Stimulated activated CD4-positive, alpha-beta T cell treated with anti-CD3 and anti-CD28 coated beads, TNF-alpha, amount 100 ng/mL, for 48 hours (primary cell): ENCODE data around the gene DHDH.
"Not testable (repeated sequence)": the region's sequence is repeated elsewhere in the genome, so short reads cannot be mapped to it uniquely, and the experiment has no call there.

Source experiments
- DNase-seq, 3 donors: peaks; one replicate each; pipeline ENCODE4 v3.0.0-alpha.2; 2020; ENCODE audit warnings: low read depth in 3 of 3

Gene DHDH

GRCh38 chr19:48915757-48916156, 17.7 kb upstream of the DHDH start:
- DNase-seq, result no peak

GRCh38 chr19:48918071-48918470, 15.4 kb upstream of the DHDH start:
- DNase-seq, result no peak

DNA sequence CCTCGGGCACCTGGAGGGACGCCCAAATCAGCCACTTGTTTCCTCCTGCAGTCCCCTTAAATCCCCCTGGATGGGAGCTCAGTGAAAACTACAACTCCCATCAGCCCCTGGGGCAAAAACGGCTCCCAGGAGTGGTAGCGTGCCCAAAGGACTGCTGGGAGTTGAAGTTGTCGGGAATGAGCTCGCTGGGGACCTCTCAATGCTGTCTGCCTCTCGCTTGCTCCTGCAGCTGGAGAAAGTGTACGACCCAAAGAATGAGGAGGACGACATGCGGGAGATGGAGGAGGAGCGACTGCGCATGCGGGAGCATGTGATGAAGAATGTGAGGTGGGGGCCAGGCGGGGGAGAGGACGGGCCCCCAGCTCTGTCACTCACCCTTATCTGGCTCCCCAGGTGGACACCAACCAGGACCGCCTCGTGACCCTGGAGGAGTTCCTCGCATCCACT, 14.7 kb upstream of the DHDH start:
- DNase-seq, result no peak

DNA sequence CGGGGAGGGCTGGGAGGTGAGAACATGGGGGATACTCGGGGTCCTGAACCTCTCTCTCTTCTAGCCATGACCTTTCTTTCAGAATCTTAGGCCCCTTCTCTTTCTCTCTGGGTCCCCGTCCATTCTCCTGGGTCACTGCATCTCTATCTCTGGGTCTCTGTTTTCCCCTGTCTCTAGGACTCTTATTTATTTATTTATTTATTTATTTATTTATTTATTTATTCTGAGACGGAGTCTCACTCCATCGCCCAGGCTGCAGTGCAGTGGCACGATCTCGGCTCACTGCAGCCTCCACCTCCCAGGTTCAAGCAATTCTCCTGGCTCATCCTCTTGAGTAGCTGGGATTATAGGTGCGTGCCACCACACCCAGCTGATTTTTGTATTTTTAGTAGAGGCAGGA, 14.2 kb upstream of the DHDH start:
- DNase-seq, result not testable (repeated sequence)

GRCh38 chr19:48920949-48921348, 12.6 kb upstream of the DHDH start:
- no peak for DNase-seq

- no peak for DNase-seq
These were observed 11.6 kb upstream of the DHDH start for GRCh38 chr19:48921721-48922500.

DNA sequence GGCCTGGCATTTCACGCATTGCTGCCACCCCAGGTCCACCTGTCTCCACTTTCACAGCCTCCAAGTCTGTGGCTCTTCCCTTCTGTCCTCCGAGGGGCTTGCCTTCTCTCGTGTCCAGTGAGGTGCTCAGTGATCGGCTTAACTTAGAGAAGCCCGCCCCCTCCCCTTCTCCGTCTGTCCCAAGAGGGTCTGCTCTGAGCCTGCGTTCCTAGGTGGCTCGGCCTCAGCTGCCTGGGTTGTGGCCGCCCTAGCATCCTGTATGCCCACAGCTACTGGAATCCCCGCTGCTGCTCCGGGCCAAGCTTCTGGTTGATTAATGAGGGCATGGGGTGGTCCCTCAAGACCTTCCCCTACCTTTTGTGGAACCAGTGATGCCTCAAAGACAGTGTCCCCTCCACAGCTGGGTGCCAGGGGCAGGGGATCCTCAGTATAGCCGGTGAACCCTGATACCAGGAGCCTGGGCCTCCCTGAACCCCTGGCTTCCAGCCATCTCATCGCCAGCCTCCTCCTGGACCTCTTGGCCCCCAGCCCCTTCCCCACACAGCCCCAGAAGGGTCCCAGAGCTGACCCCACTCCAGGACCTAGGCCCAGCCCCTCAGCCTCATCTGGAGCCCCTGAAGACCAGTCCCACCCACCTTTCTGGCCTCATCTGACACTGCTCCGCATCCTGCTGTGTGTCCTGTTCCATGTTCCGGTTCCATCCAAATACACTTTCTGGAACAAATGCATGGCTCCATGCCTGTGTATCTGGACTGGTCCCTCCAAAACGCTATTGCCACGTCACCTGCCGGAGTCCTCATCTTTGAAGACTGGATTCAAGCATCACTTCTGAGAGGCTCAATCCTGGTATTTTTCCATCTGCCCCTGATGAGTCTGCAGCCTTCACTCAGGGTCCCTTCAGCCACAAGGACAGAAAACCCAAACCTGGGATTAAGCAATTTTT, 10.7 kb upstream of the DHDH start:
- no peak for DNase-seq

DNA sequence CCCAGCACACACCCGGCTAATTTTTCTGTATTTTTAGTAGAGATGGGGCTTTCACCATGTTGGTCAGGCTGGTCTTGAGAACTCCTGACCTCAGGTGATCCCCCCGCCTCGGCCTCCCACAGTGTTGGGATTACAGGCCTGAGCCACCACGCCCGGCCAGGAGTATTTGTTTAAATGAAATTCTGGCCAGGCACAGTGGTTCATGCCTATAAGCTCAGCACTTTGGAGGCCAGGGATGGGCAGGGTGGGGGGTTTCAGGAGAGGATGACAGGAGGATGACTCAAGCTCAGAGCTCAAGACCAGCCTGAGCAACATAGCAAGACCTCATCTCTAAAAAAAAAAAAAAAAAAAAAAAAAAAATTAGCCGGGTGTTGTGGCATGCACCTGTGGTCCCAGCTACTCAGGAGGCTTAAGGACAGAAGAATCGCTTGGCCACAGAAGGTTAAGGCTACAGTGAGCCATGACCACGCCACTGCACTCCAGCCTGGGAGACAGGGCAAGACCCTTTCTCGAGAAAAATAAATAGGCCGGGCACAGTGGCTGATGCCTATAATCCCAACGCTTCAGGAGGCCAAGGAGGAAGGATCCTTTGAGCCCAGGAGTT, 8.2 kb upstream of the DHDH start:
- no peak for DNase-seq

DNA sequence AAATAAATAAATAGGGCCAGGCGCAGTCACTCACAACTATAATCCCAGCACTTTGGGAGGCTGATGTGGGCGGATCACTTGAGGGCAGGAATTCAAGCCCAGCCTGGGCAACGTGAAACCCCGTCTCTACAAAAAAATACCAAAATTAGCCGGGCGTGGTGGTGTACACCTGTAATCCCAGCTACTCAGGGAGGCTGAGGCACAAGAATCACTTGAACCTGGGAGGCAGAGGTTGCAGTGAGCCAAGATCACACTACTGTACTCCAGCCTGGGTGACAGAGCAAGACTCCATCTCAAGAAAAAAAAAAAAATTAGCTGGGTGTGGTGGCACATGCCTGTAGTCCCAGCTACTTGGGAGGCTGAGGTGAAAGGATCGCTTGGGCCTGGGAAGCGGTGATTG, 7.6 kb upstream of the DHDH start:
- DNase-seq, result not testable (repeated sequence)

- peak in 1 of 3 donors; percentile 15 for DNase-seq
These were observed 6.6 kb upstream of the DHDH start for GRCh38 chr19:48926909-48927308.

DNA sequence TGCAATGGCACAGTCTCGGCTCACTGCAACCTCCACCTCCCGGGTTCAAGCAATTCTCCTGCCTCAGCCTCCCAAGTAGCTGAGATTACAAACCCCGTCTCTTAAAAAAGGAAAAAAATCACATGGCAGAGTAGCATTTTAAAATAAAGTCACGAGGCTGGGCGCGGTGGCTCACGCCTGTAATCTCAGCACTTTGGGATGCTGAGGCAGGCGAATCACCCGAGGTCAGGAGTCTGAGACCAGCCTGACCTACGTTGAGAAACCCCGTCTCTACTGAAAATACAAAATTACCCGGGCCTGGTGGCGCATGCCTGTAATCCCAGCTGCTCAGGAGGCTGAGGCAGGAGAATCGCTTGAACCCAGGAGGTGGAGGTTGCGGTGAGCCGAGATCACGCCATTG, 5.8 kb upstream of the DHDH start:
- DNase-seq, result not testable (repeated sequence)

DNA sequence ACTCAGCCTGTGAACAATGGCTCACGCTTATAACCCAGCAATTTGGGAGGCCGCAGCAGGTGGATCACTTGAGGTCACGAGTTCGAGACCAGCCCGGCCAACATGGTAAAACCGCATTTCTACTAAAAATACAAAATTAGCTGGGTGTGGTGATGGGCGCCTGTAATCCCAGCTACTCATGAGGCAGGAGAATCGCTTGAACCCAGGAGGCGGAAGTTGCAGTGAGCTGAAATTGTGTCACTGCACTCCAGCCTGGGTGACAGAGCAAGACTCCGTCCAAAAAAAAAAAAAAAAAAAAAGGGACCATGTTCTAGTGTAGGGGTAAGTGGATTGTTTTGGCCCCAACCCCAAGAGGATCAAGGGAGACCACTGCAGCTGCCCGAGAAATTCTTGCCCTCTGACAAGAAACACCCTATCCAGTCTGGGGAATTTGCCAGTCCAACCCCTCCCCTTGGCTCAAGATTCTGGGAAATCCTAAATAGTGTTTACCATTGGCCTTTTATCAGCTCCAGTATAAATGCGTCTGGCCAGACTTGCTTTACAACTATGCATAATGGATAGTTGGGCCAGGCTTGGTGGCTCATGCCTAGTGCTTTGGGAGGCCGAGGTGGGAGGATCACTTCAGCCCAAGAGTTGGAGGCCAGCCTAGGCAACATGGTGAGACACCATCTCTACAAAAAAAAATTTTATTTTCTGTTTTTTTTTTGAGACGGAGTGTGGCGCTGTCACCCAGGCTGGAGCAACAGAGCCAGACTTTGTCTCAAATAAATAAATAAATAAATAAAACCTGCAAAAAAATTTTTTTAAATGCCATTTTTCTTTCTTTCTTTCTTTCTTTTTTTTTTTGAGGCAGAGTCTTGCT, 5.1 kb upstream of the DHDH start:
- DNase-seq, result no peak

DNA sequence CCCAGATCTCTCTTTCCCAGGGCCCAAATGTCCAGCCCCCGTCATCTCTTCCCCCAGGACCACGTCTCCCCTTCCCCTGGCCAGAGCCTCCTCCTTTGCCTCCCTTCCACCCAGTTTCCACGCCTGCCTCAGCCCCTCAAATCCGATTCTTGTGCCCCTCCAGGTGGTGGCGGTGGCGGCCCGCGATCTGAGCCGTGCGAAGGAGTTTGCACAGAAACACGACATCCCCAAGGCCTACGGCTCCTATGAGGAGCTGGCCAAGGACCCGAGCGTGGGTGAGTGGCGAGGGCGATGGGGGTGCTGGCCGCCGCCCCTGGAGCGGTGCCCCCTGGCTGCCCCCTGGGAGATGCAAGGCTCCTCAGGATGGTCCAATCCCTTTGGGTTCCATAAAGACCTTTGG, 1.3 kb downstream of the DHDH start:
- no peak for DNase-seq

DNA sequence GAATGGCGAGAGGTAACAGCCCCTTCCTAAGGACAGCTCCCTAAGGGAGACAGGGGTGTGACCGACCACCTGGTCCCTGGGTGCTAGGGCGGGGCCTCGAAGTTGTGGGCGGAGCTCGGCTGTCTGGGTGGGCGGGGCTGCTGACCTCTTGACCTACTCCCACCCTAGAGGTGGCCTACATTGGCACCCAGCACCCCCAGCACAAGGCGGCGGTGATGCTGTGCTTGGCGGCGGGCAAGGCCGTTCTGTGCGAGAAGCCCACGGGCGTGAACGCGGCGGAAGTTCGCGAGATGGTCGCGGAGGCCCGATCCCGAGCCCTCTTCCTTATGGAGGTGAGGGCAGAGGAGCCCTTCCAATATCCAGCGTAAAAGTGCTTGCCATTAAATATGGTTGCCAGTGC, 2.4 kb downstream of the DHDH start:
- no peak for DNase-seq

DNA sequence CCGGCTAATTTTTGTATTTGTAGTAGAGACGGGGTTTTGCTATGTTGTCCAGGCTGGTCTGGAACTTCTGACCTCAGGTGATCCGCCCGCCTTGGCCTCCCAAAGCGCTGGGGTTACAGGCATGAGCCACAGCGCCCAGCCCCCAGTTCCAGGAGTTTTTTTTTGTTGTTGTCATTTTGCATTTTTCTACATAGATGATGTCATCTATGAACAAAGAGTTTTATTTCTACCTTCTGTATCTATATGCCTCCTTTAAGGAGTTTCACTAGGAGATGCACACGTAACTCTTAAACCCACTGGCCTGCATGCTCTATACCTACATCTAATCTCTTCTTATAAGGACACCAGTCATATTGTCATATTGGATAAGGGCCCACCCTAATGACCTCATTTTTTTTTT, 4.8 kb downstream of the DHDH start:
- DNase-seq, result no peak

- no peak for DNase-seq
These were observed 7.4 kb downstream of the DHDH start for GRCh38 chr19:48940902-48941301.

GRCh38 chr19:48943081-48943480, 9.6 kb downstream of the DHDH start:
- no peak for DNase-seq

GRCh38 chr19:48945415-48945814, 11.9 kb downstream of the DHDH start:
- DNase-seq, result no peak

- no peak for DNase-seq
These were observed 12.3 kb downstream of the DHDH start for GRCh38 chr19:48945817-48946216.

DNA sequence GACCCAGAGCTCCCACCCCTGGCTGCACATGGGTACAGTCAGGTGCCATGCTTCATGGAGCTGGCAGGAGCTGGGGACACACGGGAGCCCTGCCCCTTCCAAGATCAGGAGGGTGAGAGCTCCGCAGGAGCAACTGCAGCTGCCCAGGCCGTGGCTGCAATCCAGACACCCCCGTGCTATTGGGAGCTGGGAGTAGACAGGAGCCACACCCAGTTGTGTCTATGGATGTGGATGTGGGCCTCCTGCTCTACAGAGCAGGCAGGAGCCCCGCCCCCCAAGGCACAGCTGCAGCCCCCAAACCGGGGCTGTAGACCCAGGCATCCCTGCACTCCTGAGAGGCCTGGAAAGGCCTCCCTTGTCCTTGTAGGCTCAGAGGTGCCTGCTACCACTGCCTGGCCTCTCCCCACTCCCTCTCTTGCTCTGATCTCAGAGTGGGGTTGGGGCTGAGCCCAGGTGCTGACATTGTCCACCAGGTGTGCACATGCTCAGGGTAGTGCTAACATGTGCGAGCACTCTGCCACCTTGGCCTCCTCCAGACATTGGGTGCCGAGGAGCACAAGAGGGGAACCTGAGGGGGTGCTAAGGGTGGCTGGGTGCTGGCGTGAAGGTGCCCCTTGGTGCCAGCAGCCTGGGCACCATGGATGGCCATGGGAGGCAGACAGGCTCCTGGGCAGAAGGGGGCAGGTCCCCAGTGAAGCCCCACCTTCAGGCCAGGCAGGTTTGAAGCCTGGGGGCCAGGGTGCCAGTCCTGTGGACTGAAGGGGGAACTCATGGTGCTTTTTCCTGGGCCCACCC, 13.2 kb downstream of the DHDH start:
- DNase-seq, result no peak

DNA sequence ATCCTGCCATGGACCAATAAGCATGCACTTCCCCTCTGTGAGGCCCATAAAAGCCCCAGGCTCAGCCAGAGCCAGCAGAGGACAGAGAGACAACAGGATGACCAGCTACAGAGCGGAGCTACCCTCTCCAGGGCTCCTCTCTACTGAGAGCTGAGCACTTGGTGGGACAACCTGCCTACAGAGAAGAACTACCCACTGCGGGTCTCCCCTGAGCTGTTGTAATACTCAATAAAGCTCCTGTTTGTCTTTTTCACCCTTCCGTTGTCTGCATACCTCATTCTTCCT, 13.7 kb downstream of the DHDH start:
- DNase-seq, result no peak
